Skeletal muscle tissue (tissue), 4 donors: Measurements from ENCODE around the gene IFNAR1. TPM values are rescaled to one million over a fixed set of nuclear protein-coding genes. Genes with fewer than 3 reads are reported as not detected.
"Not testable (repeated sequence)": the region's sequence is repeated elsewhere in the genome, so short reads cannot be mapped to it uniquely, and the experiment has no call there.

Experiments
- H3K27ac ChIP-seq: one replicate; pipeline ENCODE4 v1.7.0; 2013; ENCODE audit warnings: mild to moderate bottlenecking, low read depth, low read length, inconsistent platforms
- H3K27me3 ChIP-seq, 3 donors: one replicate each; pipeline ENCODE4 v1.7.0; 2013; ENCODE audit warnings: low read length in 3 of 3; ENCODE audit not compliant: control insufficient read depth in 3 of 3, insufficient read depth in 3 of 3
- H3K36me3 ChIP-seq, 3 donors: one replicate each; pipeline ENCODE4 v1.7.0; 2013; ENCODE audit warnings: low read length in 3 of 3; ENCODE audit not compliant: control insufficient read depth in 3 of 3, insufficient read depth in 3 of 3
- H3K4me1 ChIP-seq, 3 donors: one replicate each; pipeline ENCODE4 v1.7.0; 2013; ENCODE audit warnings: low read length in 3 of 3, mild to moderate bottlenecking in 3 of 3; ENCODE audit not compliant: control insufficient read depth in 3 of 3, insufficient read depth in 3 of 3
- H3K4me3 ChIP-seq, 3 donors: one replicate each; pipeline ENCODE4 v1.7.0; 2013; ENCODE audit warnings: low read length in 3 of 3
- H3K9ac ChIP-seq, 3 donors: one replicate each; pipeline ENCODE4 v1.7.0; 2013; ENCODE audit warnings: low read length in 3 of 3, mild to moderate bottlenecking in 3 of 3, moderate library complexity in 2 of 3, low read depth in 1 of 3
- H3K9me3 ChIP-seq, 3 donors: one replicate each; pipeline ENCODE4 v1.7.0; 2013; ENCODE audit warnings: low read length in 3 of 3; ENCODE audit not compliant: control insufficient read depth in 3 of 3
- total RNA-seq: library from RNA; depleted of rRNA; stranded (reverse); fragments of >200 nt; gene quantifications from one replicate; pipeline ENCODE4 v1.2.3, GENCODE V29; 2014
- donor health status: Osteomylitis.

Gene IFNAR1
- total RNA-seq, 1 donor from 2014 or later, result 15.1 TPM

- no peaks in the 10 kb centered on the region for H3K27me3 ChIP-seq
- H3K9me3 ChIP-seq, result no peaks in the 10 kb centered on the region
- peak overlapping the region; percentile 69 for H3K27ac ChIP-seq
- peak overlapping the region in 2 of 3 donors; percentile 47 to 63 for H3K9ac ChIP-seq
- peak overlapping the region in 2 of 3 donors; percentile 8 to 29 for H3K4me3 ChIP-seq
- peaks cover 27 to 34% (median 33%) of the 10 kb centered on the region in 3 donors for H3K4me1 ChIP-seq
- H3K36me3 ChIP-seq, result no peaks in the 10 kb centered on the region
These were observed 55.8 kb downstream of the IFNAR1 start for GRCh38 chr21:33380483-33380998.

DNA sequence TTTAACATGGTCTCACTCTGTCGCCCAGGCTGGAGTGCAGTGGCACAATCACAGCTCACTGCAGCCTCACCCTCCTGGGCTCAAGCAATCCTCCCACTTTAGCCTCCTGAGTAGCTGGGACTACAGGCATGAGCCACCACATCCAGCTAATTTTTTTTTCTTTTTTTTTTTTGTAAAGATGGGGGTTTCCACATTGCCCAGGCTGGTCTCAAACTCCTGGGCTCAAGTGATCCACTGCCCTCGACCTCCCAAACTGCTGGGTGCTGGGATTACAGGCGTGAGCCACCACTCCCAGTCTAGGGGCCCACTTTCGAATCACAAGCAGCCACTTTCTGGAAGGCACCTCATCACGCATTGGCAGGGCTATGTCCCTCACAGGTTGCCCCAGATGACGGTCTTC is 56.6 kb downstream of the IFNAR1 start:
- peaks cover 27 to 34% (median 33%) of the 10 kb centered on the region in 3 donors for H3K4me1 ChIP-seq
- not testable (repeated sequence) for H3K36me3 ChIP-seq, H3K9me3 ChIP-seq, H3K9ac ChIP-seq, H3K27me3 ChIP-seq, H3K4me3 ChIP-seq, H3K27ac ChIP-seq

- Histone ChIP-seq H3K9me3 (no peaks in the 10 kb centered on the region), H3K4me1 (peaks cover 25 to 34% (median 31%) of the 10 kb centered on the region in 3 donors), H3K27me3 (no peaks in the 10 kb centered on the region), H3K4me3 (peak overlapping the region; percentile 49 to 64 (median 63)), H3K9ac (peak overlapping the region; percentile 29 to 64 (median 57)), H3K27ac (peak overlapping the region; percentile 69), H3K36me3 (no peaks in the 10 kb centered on the region)
These were observed 58.5 kb downstream of the IFNAR1 start for GRCh38 chr21:33383056-33383888.

GRCh38 chr21:33384841-33385331 is 60.1 kb downstream of the IFNAR1 start:
- H3K36me3 ChIP-seq, result no peaks in the 10 kb centered on the region
- no peaks in the 10 kb centered on the region for H3K9me3 ChIP-seq
- H3K27me3 ChIP-seq, result no peaks in the 10 kb centered on the region
- H3K4me3 ChIP-seq, result no peak overlapping the region
- peaks cover 19 to 25% (median 23%) of the 10 kb centered on the region in 3 donors for H3K4me1 ChIP-seq
- H3K27ac ChIP-seq, result no peak overlapping the region
- H3K9ac ChIP-seq, result no peak overlapping the region

DNA sequence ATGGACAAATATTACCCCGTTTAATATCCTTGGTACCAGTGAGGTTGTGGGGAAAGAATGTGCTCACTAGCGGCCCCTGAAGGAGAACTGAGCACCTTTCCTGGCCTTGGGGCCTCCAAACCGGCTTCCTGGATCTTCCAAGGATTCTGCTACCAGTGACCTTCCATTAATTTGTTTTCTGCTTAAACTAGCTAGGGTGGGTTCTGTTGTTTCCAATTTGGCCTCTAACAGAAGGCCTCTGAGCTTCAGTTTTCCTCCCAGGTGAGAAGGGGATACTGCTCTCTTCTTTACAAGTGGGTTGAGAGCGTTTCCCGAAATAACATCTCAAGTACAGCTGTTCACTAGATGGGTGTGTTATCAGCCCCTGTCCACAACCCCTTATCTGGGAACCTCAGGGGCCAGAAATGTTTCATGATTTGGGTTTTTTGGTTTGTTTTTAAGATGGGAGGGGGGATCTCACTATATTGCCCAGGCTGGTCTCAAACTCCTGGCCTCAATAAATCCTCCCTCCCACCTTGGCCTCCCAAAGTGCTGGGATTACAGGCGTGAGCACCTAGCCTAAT is 61.5 kb downstream of the IFNAR1 start:
- H3K27me3 ChIP-seq, result no peaks in the 10 kb centered on the region
- peaks cover 8 to 13% (median 11%) of the 10 kb centered on the region in 3 donors for H3K4me1 ChIP-seq
- H3K36me3 ChIP-seq, result no peaks in the 10 kb centered on the region
- H3K4me3 ChIP-seq, result no peak overlapping the region
- no peak overlapping the region for H3K9ac ChIP-seq
- no peak overlapping the region for H3K27ac ChIP-seq
- H3K9me3 ChIP-seq, result no peaks in the 10 kb centered on the region

GRCh38 chr21:33387294-33387693 is 62.5 kb downstream of the IFNAR1 start:
- Histone ChIP-seq H3K27me3 (no peaks in the 10 kb centered on the region), H3K9me3 (no peaks in the 10 kb centered on the region), H3K4me3 (no peak overlapping the region), H3K36me3 (no peaks in the 10 kb centered on the region), H3K4me1 (peaks cover 8 to 13% (median 11%) of the 10 kb centered on the region in 3 donors), H3K9ac (no peak overlapping the region), H3K27ac (no peak overlapping the region)

- Histone ChIP-seq H3K27ac (no peak overlapping the region), H3K4me1 (peaks cover 2 to 4% (median 3%) of the 10 kb centered on the region in 3 donors), H3K4me3 (no peak overlapping the region), H3K27me3 (no peaks in the 10 kb centered on the region), H3K9ac (no peak overlapping the region), H3K36me3 (no peaks in the 10 kb centered on the region), H3K9me3 (no peaks in the 10 kb centered on the region)
These were observed 63.4 kb downstream of the IFNAR1 start for GRCh38 chr21:33388188-33388587.

- no peaks in the 10 kb centered on the region for H3K4me1 ChIP-seq
- H3K4me3 ChIP-seq, result no peak overlapping the region
- H3K27ac ChIP-seq, result no peak overlapping the region
- no peaks in the 10 kb centered on the region for H3K27me3 ChIP-seq
- H3K36me3 ChIP-seq, result no peaks in the 10 kb centered on the region
- no peak overlapping the region for H3K9ac ChIP-seq
- no peaks in the 10 kb centered on the region for H3K9me3 ChIP-seq
These were observed 65.7 kb downstream of the IFNAR1 start for GRCh38 chr21:33390479-33390878.

DNA sequence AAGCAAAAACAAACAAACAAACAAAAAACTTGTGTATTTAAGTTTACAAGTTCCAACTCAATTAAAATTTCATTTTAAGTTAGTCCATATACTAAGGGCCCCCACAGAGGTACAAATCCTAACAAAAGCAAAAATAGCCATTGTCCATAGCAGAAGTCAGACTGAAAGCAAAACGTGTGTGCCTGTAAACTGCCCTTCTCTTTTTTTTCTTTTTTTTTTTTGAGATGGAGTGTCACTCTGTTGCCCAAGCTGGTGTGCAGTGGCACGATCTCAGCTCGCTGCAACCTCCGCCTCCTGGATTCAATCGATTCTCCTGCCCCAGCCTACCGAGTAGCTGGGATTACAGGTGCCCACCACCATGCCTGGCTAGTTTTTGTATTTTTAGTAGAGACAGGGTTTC is 66.9 kb downstream of the IFNAR1 start:
- H3K9me3 ChIP-seq, result no peaks in the 10 kb centered on the region
- H3K27me3 ChIP-seq, result no peaks in the 10 kb centered on the region
- no peak overlapping the region for H3K9ac ChIP-seq
- no peak overlapping the region for H3K27ac ChIP-seq
- H3K36me3 ChIP-seq, result no peaks in the 10 kb centered on the region
- no peak overlapping the region for H3K4me3 ChIP-seq
- H3K4me1 ChIP-seq, result no peaks in the 10 kb centered on the region
